WTC11 (cell line): ENCODE data around the gene CRIP2.

Experiments
- ATF2 ChIP-seq: sonication (generic); formaldehyde crosslinking; IDR thresholded peaks from 2 replicates; pipeline ENCODE4 v1.8.1; 2022; ENCODE audit warnings: low read depth, missing genetic modification reagents, borderline replicate concordance
- CBFB ChIP-seq: sonication (generic); formaldehyde crosslinking; IDR thresholded peaks from 2 replicates; pipeline ENCODE4 v1.8.1; 2022; ENCODE audit warnings: mild to moderate bottlenecking, low read depth, missing genetic modification reagents
- ELF4 ChIP-seq: sonication (generic); formaldehyde crosslinking; IDR thresholded peaks from 2 replicates; pipeline ENCODE4 v1.8.1; 2022; ENCODE audit warnings: low read depth, mild to moderate bottlenecking, moderate library complexity, missing genetic modification reagents
- ETV6 ChIP-seq: sonication (generic); formaldehyde crosslinking; IDR thresholded peaks from 2 replicates; pipeline ENCODE4 v1.8.1; 2022; ENCODE audit warnings: mild to moderate bottlenecking, missing genetic modification reagents
- IRF1 ChIP-seq: sonication (generic); formaldehyde crosslinking; IDR thresholded peaks from 2 replicates; pipeline ENCODE4 v1.8.0; 2023; ENCODE audit warnings: missing genetic modification reagents
- SMAD3 ChIP-seq: sonication (generic); formaldehyde crosslinking; IDR thresholded peaks from 2 replicates; pipeline ENCODE4 v1.8.0; 2022; ENCODE audit warnings: missing genetic modification reagents, mild to moderate bottlenecking, borderline replicate concordance
- SP1 ChIP-seq: sonication (generic); formaldehyde crosslinking; conservative IDR thresholded peaks from 2 replicates; pipeline ENCODE4 v1.8.1; 2022; ENCODE audit warnings: missing genetic modification reagents
- TP53 ChIP-seq: sonication (generic); formaldehyde crosslinking; IDR thresholded peaks from 2 replicates; pipeline ENCODE4 v1.8.1; 2023; ENCODE audit warnings: mild to moderate bottlenecking, missing genetic modification reagents
- ZNF281 ChIP-seq: sonication (generic); formaldehyde crosslinking; IDR thresholded peaks from 2 replicates; pipeline ENCODE4 v1.8.0; 2023; ENCODE audit warnings: mild to moderate bottlenecking, missing genetic modification reagents
- ZNF416 ChIP-seq: fragments of 250-450 bp; sonication (Bioruptor Pico); IDR thresholded peaks from 2 replicates; pipeline ENCODE4 v1.9.0; 2021; ENCODE audit warnings: mild to moderate bottlenecking, inconsistent platforms
- TF ChIP-seq, protein P1 (sequence below): fragments of 200-600 bp; IDR thresholded peaks from 2 replicates; pipeline ENCODE4 v1.8.0; 2022; ENCODE audit warnings: antibody characterized with exemption
- TF ChIP-seq, protein P2 (sequence below): sonication (generic); formaldehyde crosslinking; IDR thresholded peaks from 2 replicates; pipeline ENCODE4 v1.8.1; 2023; ENCODE audit warnings: mild to moderate bottlenecking, missing genetic modification reagents, moderate library complexity
- TF ChIP-seq, protein P3 (sequence below): sonication (generic); formaldehyde crosslinking; conservative IDR thresholded peaks from 2 replicates; pipeline ENCODE4 v1.8.1; 2022; ENCODE audit warnings: mild to moderate bottlenecking, missing genetic modification reagents
- TF ChIP-seq, protein P4 (sequence below): sonication (generic); formaldehyde crosslinking; IDR thresholded peaks from 2 replicates; pipeline ENCODE4 v1.8.0; 2022; ENCODE audit warnings: mild to moderate bottlenecking, missing genetic modification reagents

GRCh38 chr14:105498430-105499255, 24.0 kb downstream of the CRIP2 start:
- no peak for TF ChIP-seq ELF4 (CRISPR knock-in tag)
- TF ChIP-seq, protein P1, sequence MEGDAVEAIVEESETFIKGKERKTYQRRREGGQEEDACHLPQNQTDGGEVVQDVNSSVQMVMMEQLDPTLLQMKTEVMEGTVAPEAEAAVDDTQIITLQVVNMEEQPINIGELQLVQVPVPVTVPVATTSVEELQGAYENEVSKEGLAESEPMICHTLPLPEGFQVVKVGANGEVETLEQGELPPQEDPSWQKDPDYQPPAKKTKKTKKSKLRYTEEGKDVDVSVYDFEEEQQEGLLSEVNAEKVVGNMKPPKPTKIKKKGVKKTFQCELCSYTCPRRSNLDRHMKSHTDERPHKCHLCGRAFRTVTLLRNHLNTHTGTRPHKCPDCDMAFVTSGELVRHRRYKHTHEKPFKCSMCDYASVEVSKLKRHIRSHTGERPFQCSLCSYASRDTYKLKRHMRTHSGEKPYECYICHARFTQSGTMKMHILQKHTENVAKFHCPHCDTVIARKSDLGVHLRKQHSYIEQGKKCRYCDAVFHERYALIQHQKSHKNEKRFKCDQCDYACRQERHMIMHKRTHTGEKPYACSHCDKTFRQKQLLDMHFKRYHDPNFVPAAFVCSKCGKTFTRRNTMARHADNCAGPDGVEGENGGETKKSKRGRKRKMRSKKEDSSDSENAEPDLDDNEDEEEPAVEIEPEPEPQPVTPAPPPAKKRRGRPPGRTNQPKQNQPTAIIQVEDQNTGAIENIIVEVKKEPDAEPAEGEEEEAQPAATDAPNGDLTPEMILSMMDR, result no peak
- TF ChIP-seq ATF2 (CRISPR knock-in tag), result no peak
- no peak for TF ChIP-seq ZNF416 (CRISPR knock-in tag)
- no peak for TF ChIP-seq ETV6 (CRISPR knock-in tag)
- TF ChIP-seq, protein P2, sequence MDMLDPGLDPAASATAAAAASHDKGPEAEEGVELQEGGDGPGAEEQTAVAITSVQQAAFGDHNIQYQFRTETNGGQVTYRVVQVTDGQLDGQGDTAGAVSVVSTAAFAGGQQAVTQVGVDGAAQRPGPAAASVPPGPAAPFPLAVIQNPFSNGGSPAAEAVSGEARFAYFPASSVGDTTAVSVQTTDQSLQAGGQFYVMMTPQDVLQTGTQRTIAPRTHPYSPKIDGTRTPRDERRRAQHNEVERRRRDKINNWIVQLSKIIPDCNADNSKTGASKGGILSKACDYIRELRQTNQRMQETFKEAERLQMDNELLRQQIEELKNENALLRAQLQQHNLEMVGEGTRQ (CRISPR knock-in tag), result no peak
- TF ChIP-seq TP53, result no peak
- no peak for TF ChIP-seq SMAD3 (CRISPR knock-in tag)
- TF ChIP-seq, protein P3, sequence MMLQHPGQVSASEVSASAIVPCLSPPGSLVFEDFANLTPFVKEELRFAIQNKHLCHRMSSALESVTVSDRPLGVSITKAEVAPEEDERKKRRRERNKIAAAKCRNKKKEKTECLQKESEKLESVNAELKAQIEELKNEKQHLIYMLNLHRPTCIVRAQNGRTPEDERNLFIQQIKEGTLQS (CRISPR knock-in tag), result no peak
- no peak for TF ChIP-seq CBFB
- TF ChIP-seq, protein P4, sequence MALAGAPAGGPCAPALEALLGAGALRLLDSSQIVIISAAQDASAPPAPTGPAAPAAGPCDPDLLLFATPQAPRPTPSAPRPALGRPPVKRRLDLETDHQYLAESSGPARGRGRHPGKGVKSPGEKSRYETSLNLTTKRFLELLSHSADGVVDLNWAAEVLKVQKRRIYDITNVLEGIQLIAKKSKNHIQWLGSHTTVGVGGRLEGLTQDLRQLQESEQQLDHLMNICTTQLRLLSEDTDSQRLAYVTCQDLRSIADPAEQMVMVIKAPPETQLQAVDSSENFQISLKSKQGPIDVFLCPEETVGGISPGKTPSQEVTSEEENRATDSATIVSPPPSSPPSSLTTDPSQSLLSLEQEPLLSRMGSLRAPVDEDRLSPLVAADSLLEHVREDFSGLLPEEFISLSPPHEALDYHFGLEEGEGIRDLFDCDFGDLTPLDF, result no peak
- TF ChIP-seq IRF1 (CRISPR knock-in tag), result no peak
- no peak for TF ChIP-seq SP1
- TF ChIP-seq ZNF281, result no peak
